IMR-90 (cell line): ENCODE data around the gene PAK5. TPM values are rescaled to one million over a fixed set of nuclear protein-coding genes. Genes with fewer than 3 reads are reported as not detected.

ENCODE experiments used
- ATAC-seq: fragments of 200-7000 bp; cut with Tn5 transposase; 2 replicates; pipeline ENCODE4 v1.9.1; 2020; ENCODE audit warnings: low read depth, mild to moderate bottlenecking, moderate library complexity
- BruUV-seq: library from RNA; stranded (reverse); fragments of 400-500 nt; replicated peaks from 2 replicates; lab custom pipeline; 2021; lab: Mats Ljungman, UMichigan
- CTCF ChIA-PET: fragments of 300-600 bp; formaldehyde crosslinking; extraction: SDS; loops from one replicate; lab custom pipeline; 2021; ENCODE audit warnings: antibody characterized with exemption; lab: Yijun Ruan, JAX
- POLR2A ChIA-PET: fragments of 300-600 bp; sonication (Branson Sonifier 250); formaldehyde crosslinking; loops from one replicate; lab custom pipeline; 2022; ENCODE audit warnings: antibody characterized with exemption; ENCODE audit not compliant: unreplicated experiment; lab: Charles Lee
- DNase-seq: peaks from one replicate; pipeline ENCODE4 v3.0.0; 2013
- H2AFZ ChIP-seq: replicated peaks from 2 replicates; pipeline ENCODE3; 2013; ENCODE audit warnings: low read length, mild to moderate bottlenecking; ENCODE audit not compliant: poor library complexity
- H2AK5ac ChIP-seq: 2 replicates; pipeline ENCODE4 v1.6.1; 2013; ENCODE audit warnings: low read depth, low read length, inconsistent platforms
- H2AK9ac ChIP-seq: replicated peaks from 2 replicates; pipeline ENCODE3; 2013; ENCODE audit warnings: mild to moderate bottlenecking, low read depth, low read length, moderate library complexity; ENCODE audit not compliant: poor library complexity
- H2BK120ac ChIP-seq: 2 replicates; pipeline ENCODE4 v1.6.1; 2013; ENCODE audit warnings: low read depth, low read length, inconsistent platforms
- H2BK15ac ChIP-seq: 3 replicates; pipeline ENCODE4 v1.6.1; 2013; ENCODE audit warnings: low read depth, low read length, inconsistent platforms
- H2BK20ac ChIP-seq: 2 replicates; pipeline ENCODE4 v1.6.1; 2013; ENCODE audit warnings: low read depth, mild to moderate bottlenecking, inconsistent platforms, low read length, moderate library complexity
- H2BK5ac ChIP-seq: 2 replicates; pipeline ENCODE4 v1.6.1; 2013; ENCODE audit warnings: mild to moderate bottlenecking, low read depth, low read length, inconsistent platforms; ENCODE audit not compliant: poor library complexity, severe bottlenecking
- H3K14ac ChIP-seq: replicated peaks from 2 replicates; pipeline ENCODE4 v1.6.1; 2013; ENCODE audit warnings: low read depth, low read length, inconsistent platforms
- H3K18ac ChIP-seq: 2 replicates; pipeline ENCODE4 v1.6.1; 2013; ENCODE audit warnings: low read depth, low read length, control low read depth
- H3K23ac ChIP-seq: 2 replicates; pipeline ENCODE4 v1.6.1; 2013; ENCODE audit warnings: low read depth, low read length, inconsistent platforms
- H3K27ac ChIP-seq: 2 replicates; pipeline ENCODE4 v1.5.1; 2013; ENCODE audit warnings: mild to moderate bottlenecking, control low read depth, low read length; ENCODE audit not compliant: insufficient read depth
- H3K27me3 ChIP-seq: 2 replicates; pipeline ENCODE4 v1.6.1; 2013; ENCODE audit warnings: low read length; ENCODE audit not compliant: control insufficient read depth, insufficient read depth
- H3K36me3 ChIP-seq: 2 replicates; pipeline ENCODE4 v1.6.1; 2013; ENCODE audit warnings: low read length, mixed read lengths; ENCODE audit not compliant: control insufficient read depth, insufficient read depth
- H3K4ac ChIP-seq: 2 replicates; pipeline ENCODE4 v1.6.1; 2013; ENCODE audit warnings: low read depth, low read length, inconsistent platforms
- H3K4me1 ChIP-seq: 2 replicates; pipeline ENCODE4 v1.6.1; 2013; ENCODE audit warnings: low read length, mixed read lengths; ENCODE audit not compliant: control insufficient read depth, insufficient read depth
- H3K4me2 ChIP-seq: 2 replicates; pipeline ENCODE4 v1.6.1; 2013; ENCODE audit warnings: low read depth, mild to moderate bottlenecking, control low read depth, low read length, moderate library complexity
- H3K4me3 ChIP-seq: 2 replicates; pipeline ENCODE4 v1.5.1; 2013; ENCODE audit warnings: low read depth, mild to moderate bottlenecking, control low read depth, low read length, moderate library complexity; ENCODE audit not compliant: insufficient read depth
- H3K56ac ChIP-seq: 2 replicates; pipeline ENCODE4 v1.6.1; 2013; ENCODE audit warnings: low read length, inconsistent platforms; ENCODE audit not compliant: insufficient read depth; ENCODE audit errors: extremely low read depth
- H3K79me1 ChIP-seq, 2 experiments: 2 replicates each; pipeline ENCODE4 v1.6.1; 2013; ENCODE audit warnings: low read length in 2 of 2, inconsistent platforms in 1 of 2, low read depth in 1 of 2
- H3K9ac ChIP-seq: 2 replicates; pipeline ENCODE4 v1.6.1; 2013; ENCODE audit warnings: low read depth, low read length, control low read depth
- H3K9me1 ChIP-seq: 2 replicates; pipeline ENCODE4 v1.6.1; 2013; ENCODE audit warnings: low read length, inconsistent platforms; ENCODE audit not compliant: insufficient read depth
- H3K9me3 ChIP-seq: 2 replicates; pipeline ENCODE4 v1.6.1; 2013; ENCODE audit warnings: low read length; ENCODE audit not compliant: control insufficient read depth, insufficient read depth
- H4K20me1 ChIP-seq: 2 replicates; pipeline ENCODE4 v1.6.1; 2013; ENCODE audit warnings: low read length, inconsistent platforms; ENCODE audit not compliant: insufficient read depth
- H4K5ac ChIP-seq: 2 replicates; pipeline ENCODE4 v1.6.1; 2013; ENCODE audit warnings: mild to moderate bottlenecking, low read depth, low read length, control low read depth
- H4K8ac ChIP-seq, 2 experiments: 2 replicates each; pipeline ENCODE4 v1.6.1; 2013; ENCODE audit warnings: low read depth in 2 of 2, low read length in 2 of 2, control low read depth in 1 of 2, inconsistent platforms in 1 of 2
- H4K91ac ChIP-seq: 2 replicates; pipeline ENCODE4 v1.6.1; 2013; ENCODE audit warnings: low read depth, low read length, inconsistent platforms; ENCODE audit not compliant: insufficient read depth
- MAFK ChIP-seq: IDR thresholded peaks from 2 replicates; pipeline ENCODE4 v1.6.1; 2012; ENCODE audit warnings: low read depth, low read length, improper control_type of control experiment
- WGBS, 2 experiments: methylation state at CpG; one replicate each; pipeline versions ENCODE4 v1.1.5 to v1.1.7; 2013; ENCODE audit warnings: missing lambda C conversion rate in 2 of 2; ENCODE audit not compliant: insufficient read length in 1 of 2; ENCODE audit errors: extremely low coverage in 2 of 2; 5-methylcytosine and 5-hydroxymethylcytosine counted together
- dilution Hi-C: fragments of 300-500 bp; cut with HindIII; formaldehyde crosslinking; loops from one replicate; pipeline ENCODE4 v1.14.3; 2018; ENCODE audit warnings: low sequenced_read_pairs; ENCODE audit not compliant: unreplicated experiment
- in situ Hi-C: fragments of 300-500 bp; cut with MboI; formaldehyde crosslinking; loops from 3 replicates; pipeline ENCODE4 v1.14.3; 2019; ENCODE audit warnings: low sequenced_read_pairs, inconsistent platforms, mixed read lengths
- intact Hi-C: fragments of 100-400 bp; cut with micrococcal nuclease; formaldehyde crosslinking; loops from 2 replicates; pipeline ENCODE4 v1.10.0; 2022
- polyA plus RNA-seq, 3 experiments: library from polyadenylated mRNA; depleted of rRNA; stranded (reverse); fragments of >200 nt; gene quantifications; 2 replicates each; pipeline ENCODE4 v1.2.3, GENCODE V29; 2012; ENCODE audit warnings: low replicate concordance in 1 of 3
- total RNA-seq: library from RNA; depleted of rRNA; stranded (reverse); fragments of >200 nt; gene quantifications from 2 replicates; pipeline ENCODE4 v1.2.3, GENCODE V29; 2012

PAK5 gene
- total and polyA plus RNA-seq, 2 of the 4 experiments (the other 2 are of a cell fraction), result not detected

DNA sequence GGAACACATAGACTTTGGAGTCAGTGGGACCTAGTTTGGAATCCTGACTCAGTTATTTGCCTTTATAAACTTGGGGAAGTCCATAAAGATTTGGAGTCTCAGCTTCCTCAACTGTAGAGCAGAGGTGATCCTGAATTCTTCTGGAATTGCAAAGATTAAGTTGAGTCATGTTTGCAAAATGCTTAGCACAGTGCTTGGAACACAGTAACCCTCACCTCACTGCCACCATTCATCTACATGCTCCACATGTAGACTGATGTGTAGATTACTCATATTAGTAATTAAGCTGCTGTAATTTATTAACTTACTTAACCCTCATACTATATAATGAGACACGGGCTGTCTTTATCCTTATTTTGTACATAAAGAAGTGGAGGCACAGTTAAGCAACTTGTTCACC, 263.0 kb downstream of the PAK5 start:
- CTCF ChIA-PET, result no interaction called here
- Histone ChIP-seq H3K4me2 (no peak overlapping the region), H3K9me3 (no peaks in the 10 kb centered on the region), H3K9ac (no peak overlapping the region), H4K20me1 (no peaks in the 10 kb centered on the region), H3K27ac (no peak overlapping the region), H2BK15ac (no peak overlapping the region), H3K56ac (no peak overlapping the region), H3K18ac (no peak overlapping the region), H3K4ac (no peak overlapping the region), H2AFZ (no peak overlapping the region), H4K5ac (no peak overlapping the region), H4K8ac (no peak overlapping the region), H3K27me3 (peaks cover 19% of the 10 kb centered on the region), H2BK120ac (no peak overlapping the region), H3K9me1 (no peaks in the 10 kb centered on the region), H3K14ac (no peak overlapping the region), H4K91ac (no peak overlapping the region), H2AK9ac (no peak overlapping the region), H3K4me1 (no peaks in the 10 kb centered on the region), H2BK20ac (no peak overlapping the region), H3K36me3 (no peaks in the 10 kb centered on the region), H3K23ac (no peak overlapping the region), H3K4me3 (no peak overlapping the region), H3K79me1 (no peaks in the 10 kb centered on the region), H2BK5ac (no peak overlapping the region), H2AK5ac (no peak overlapping the region)
- intact Hi-C loops (no loop called here), in situ Hi-C loops (no loop called here), dilution Hi-C loops (no loop called here)
- BruUV-seq, result no TSS peak
- no peak for TF ChIP-seq MAFK
- ATAC-seq, result no peak
- DNase-seq, result no peak
- no CpG with 5 or more reads among the region's 1 CpG for WGBS, 2 experiments
- POLR2A ChIA-PET, result no interaction called here
